Loucy (cell line): Measurements from ENCODE around the gene ZFHX2.
A peak's percentile ranks its signal among the peaks of the same experiment; 100 is the strongest.

ENCODE experiments used
- H2AFZ ChIP-seq: fragments of 200-600 bp; sonication (generic); 2 replicates; pipeline ENCODE4 v1.6.0; 2016; ENCODE audit warnings: antibody characterized with exemption, mild to moderate bottlenecking, low read length, moderate library complexity
- H3F3A ChIP-seq: fragments of 200-600 bp; 2 replicates; pipeline ENCODE4 v1.6.0; 2016; ENCODE audit warnings: antibody characterized with exemption, low read depth, mild to moderate bottlenecking
- H3K27me3 ChIP-seq: fragments of 200-600 bp; sonication (generic); 2 replicates; pipeline ENCODE4 v1.6.1; 2014; ENCODE audit warnings: low read length, mild to moderate bottlenecking; ENCODE audit not compliant: insufficient read depth, poor library complexity, severe bottlenecking
- H3K36me3 ChIP-seq: fragments of 200-600 bp; sonication (generic); 2 replicates; pipeline ENCODE4 v1.6.1; 2016; ENCODE audit warnings: low read length; ENCODE audit not compliant: insufficient read depth
- H3K4me1 ChIP-seq: fragments of 200-600 bp; sonication (generic); 2 replicates; pipeline ENCODE4 v1.5.1; 2014; ENCODE audit warnings: low read length, mild to moderate bottlenecking; ENCODE audit not compliant: insufficient read depth, poor library complexity, severe bottlenecking
- H3K4me2 ChIP-seq: fragments of 200-600 bp; sonication (generic); 2 replicates; pipeline ENCODE4 v1.6.0; 2014; ENCODE audit warnings: antibody characterized with exemption, low read length, low read depth, mild to moderate bottlenecking; ENCODE audit not compliant: poor library complexity, severe bottlenecking
- H3K4me3 ChIP-seq: fragments of 200-600 bp; sonication (generic); 2 replicates; pipeline ENCODE4 v1.5.1; 2014; ENCODE audit warnings: low read length, mild to moderate bottlenecking, mixed read lengths; ENCODE audit not compliant: poor library complexity, severe bottlenecking
- H3K79me2 ChIP-seq: fragments of 200-600 bp; sonication (generic); 2 replicates; pipeline ENCODE4 v1.6.1; 2014; ENCODE audit warnings: low read length; ENCODE audit not compliant: insufficient read depth
- H3K9ac ChIP-seq: fragments of 200-600 bp; sonication (generic); 2 replicates; pipeline ENCODE4 v1.6.0; 2014; ENCODE audit warnings: mild to moderate bottlenecking, low read depth, low read length, moderate library complexity; ENCODE audit not compliant: poor library complexity, severe bottlenecking
- H3K9me2 ChIP-seq: fragments of 200-600 bp; sonication (generic); replicated peaks from 2 replicates; pipeline ENCODE4 v1.6.1; 2016; ENCODE audit warnings: low read depth, low read length, mixed read lengths
- H3K9me3 ChIP-seq: fragments of 200-600 bp; sonication (generic); 2 replicates; pipeline ENCODE4 v1.6.1; 2014; ENCODE audit warnings: mild to moderate bottlenecking, antibody characterized with exemption, low read length, low read depth; ENCODE audit not compliant: insufficient read depth
- H4K20me1 ChIP-seq: fragments of 200-600 bp; sonication (generic); 2 replicates; pipeline ENCODE4 v1.6.0; 2014; ENCODE audit warnings: antibody characterized with exemption, low read length, mild to moderate bottlenecking; ENCODE audit not compliant: insufficient read depth, poor library complexity, severe bottlenecking
- EZH2phosphoT487 ChIP-seq: fragments of 200-600 bp; IDR thresholded peaks from 2 replicates; pipeline ENCODE4 v1.6.1; 2018; ENCODE audit warnings: antibody characterized with exemption, mild to moderate bottlenecking, moderate library complexity, borderline replicate concordance
- TF ChIP-seq, protein P1 (sequence below): fragments of 200-600 bp; sonication (generic); conservative IDR thresholded peaks from 2 replicates; pipeline ENCODE4 v1.5.1; 2014; ENCODE audit warnings: mild to moderate bottlenecking, antibody characterized with exemption, low read length

Gene ZFHX2

DNA sequence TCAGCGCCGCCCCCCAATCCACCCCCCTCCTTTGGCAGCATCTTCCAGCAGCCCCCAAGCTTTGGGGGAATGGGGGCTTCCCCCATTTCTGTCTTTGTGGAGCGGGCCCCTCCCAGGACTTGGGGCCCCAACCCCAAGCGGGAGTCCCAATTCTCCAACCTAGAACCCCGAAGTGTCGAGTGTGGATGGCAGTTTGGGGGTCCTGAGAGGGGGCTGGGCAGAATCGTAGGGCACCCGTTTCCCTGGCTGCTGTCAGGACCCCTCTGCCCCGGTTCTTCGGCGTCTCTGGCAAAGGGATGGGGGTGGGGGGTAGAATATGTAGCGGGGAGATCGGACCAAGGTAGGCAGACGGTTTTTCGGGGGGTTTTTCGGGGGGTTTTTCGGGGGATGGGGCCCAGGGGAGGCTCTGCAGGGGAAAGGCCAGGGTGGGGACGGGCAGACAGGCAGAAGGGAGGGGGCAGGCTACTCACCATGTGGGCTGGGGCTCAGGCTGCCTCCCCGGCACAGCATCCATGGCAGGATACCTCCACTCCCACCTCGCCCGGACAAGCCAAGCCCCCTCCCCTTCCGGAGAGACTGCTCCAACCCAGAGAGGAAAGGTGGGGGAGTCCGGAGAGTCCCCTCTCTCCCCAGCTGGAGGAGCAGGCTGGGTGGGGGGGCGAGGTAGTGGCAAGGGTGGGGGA, 26.3 kb upstream of the ZFHX2 start:
- TF ChIP-seq EZH2phosphoT487: no peak
- TF ChIP-seq, protein P1, sequence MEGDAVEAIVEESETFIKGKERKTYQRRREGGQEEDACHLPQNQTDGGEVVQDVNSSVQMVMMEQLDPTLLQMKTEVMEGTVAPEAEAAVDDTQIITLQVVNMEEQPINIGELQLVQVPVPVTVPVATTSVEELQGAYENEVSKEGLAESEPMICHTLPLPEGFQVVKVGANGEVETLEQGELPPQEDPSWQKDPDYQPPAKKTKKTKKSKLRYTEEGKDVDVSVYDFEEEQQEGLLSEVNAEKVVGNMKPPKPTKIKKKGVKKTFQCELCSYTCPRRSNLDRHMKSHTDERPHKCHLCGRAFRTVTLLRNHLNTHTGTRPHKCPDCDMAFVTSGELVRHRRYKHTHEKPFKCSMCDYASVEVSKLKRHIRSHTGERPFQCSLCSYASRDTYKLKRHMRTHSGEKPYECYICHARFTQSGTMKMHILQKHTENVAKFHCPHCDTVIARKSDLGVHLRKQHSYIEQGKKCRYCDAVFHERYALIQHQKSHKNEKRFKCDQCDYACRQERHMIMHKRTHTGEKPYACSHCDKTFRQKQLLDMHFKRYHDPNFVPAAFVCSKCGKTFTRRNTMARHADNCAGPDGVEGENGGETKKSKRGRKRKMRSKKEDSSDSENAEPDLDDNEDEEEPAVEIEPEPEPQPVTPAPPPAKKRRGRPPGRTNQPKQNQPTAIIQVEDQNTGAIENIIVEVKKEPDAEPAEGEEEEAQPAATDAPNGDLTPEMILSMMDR: no peak
- no peak overlapping the region for H2AFZ ChIP-seq
- no peaks in the 10 kb centered on the region for H3K36me3 ChIP-seq
- H3K4me3 ChIP-seq: no peak overlapping the region
- H4K20me1 ChIP-seq: no peaks in the 10 kb centered on the region
- no peaks in the 10 kb centered on the region for H3K79me2 ChIP-seq
- no peaks in the 10 kb centered on the region for H3F3A ChIP-seq
- peaks cover 3% of the 10 kb centered on the region for H3K4me1 ChIP-seq
- H3K4me2 ChIP-seq: no peak overlapping the region
- no peak overlapping the region for H3K9ac ChIP-seq
- H3K27me3 ChIP-seq: no peaks in the 10 kb centered on the region
- no peaks in the 10 kb centered on the region for H3K9me2 ChIP-seq
- no peaks in the 10 kb centered on the region for H3K9me3 ChIP-seq

DNA sequence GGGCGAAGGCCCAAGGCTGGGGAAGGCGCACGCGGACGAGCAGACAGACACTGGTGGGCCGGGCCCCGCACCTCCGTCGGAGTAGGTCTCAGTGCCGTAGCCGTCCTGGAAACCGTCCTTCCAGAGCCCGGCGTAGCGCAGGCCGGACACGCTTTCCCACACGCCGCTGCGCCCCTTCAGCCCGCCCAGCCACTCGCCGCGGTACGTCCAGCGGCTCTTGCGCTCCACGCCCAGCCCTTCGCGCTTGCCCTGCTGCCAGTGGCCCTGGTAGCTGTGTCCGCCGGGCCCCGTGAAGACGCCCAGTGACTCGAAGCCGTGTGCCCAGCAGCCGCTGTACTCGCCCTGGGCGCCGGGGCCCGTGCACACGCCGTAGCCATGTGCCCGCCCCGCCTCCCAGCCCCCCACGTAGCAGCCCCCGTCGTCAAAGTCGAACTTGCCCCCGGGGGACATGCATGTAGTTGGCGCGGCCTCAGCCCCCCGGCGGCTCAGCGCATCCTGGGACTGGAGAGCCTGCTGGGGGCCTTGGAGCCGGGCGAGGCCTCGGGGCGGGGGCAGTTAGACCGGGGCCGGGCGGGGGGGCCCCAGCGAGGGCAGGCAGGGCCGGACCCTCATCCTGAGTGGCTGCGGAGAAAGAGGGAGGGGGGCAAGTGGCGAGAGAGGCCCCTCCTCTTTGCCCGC, 25.6 kb upstream of the ZFHX2 start:
- Histone ChIP-seq H2AFZ (no peak overlapping the region), H3K27me3 (no peaks in the 10 kb centered on the region)

DNA sequence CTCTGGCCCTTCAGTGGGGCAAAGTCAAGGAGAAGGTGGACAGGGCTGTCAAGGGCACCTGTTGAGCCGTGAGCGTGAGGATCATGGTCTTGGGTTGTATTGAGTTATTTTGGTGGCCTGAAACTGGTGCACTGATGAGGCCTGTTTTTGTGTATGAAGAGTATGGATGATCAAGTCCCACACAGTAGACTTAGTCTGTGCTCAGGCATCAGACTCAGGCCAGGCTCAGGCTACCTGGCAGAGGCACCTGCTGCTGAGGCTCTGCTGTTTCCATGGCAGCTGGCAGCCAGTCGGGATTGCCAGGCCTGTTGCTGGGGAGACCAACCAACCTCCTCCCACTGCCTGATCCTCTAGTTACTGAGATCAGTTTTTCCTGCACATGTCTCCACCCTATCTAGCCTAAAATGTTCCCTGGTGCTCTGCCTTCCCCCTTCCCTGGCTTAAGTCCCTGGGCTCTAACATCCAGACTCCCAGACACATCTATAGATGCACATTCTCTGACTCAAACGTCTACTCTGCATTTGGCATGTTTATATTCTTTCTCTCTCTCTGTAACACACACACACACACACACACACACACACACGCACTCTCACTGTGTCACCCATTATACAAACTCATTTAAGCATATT, 21.9 kb upstream of the ZFHX2 start:
- Histone ChIP-seq H3F3A (peaks cover 8% of the 10 kb centered on the region; the same call in 1 of the 2 replicates), H3K9me3 (no peaks in the 10 kb centered on the region), H3K79me2 (peaks cover 1% of the 10 kb centered on the region; the same call in 1 of the 2 replicates), H3K4me2 (no peak overlapping the region), H3K27me3 (no peaks in the 10 kb centered on the region), H4K20me1 (no peaks in the 10 kb centered on the region), H3K9me2 (no peaks in the 10 kb centered on the region), H2AFZ (peak overlapping the region; percentile 57; the same call in 1 of the 2 replicates), H3K9ac (no peak overlapping the region), H3K36me3 (no peaks in the 10 kb centered on the region), H3K4me1 (peaks cover 24% of the 10 kb centered on the region), H3K4me3 (no peak overlapping the region)
- TF ChIP-seq EZH2phosphoT487: no peak
- TF ChIP-seq, protein P1: no peak

More for the DNA sequence above, 25.6 kb upstream of the ZFHX2 start:
- Histone ChIP-seq H3K36me3 (no peaks in the 10 kb centered on the region), H3F3A (no peaks in the 10 kb centered on the region), H4K20me1 (no peaks in the 10 kb centered on the region), H3K4me2 (no peak overlapping the region), H3K4me1 (peaks cover 9% of the 10 kb centered on the region), H3K9me2 (no peaks in the 10 kb centered on the region), H3K9ac (no peak overlapping the region), H3K9me3 (no peaks in the 10 kb centered on the region), H3K4me3 (no peak overlapping the region), H3K79me2 (no peaks in the 10 kb centered on the region)
- TF ChIP-seq, protein P1: no peak
- TF ChIP-seq EZH2phosphoT487: no peak
